MM.1S (cell line): ENCODE measurements around the gene NHLRC3.
"Not testable (repeated sequence)": the region's sequence is repeated elsewhere in the genome, so short reads cannot be mapped to it uniquely, and the experiment has no call there.

Source experiments
- DNase-seq: peaks from one replicate; pipeline ENCODE4 v3.0.0-alpha.2; 2015
- H2AFZ ChIP-seq: fragments of 300-600 bp; sonication (generic); 2 replicates; pipeline ENCODE4 v1.6.0; 2016; ENCODE audit warnings: antibody characterized with exemption, low read length
- H3F3A ChIP-seq: fragments of 300-600 bp; sonication (generic); 2 replicates; pipeline ENCODE4 v1.6.1; 2016; ENCODE audit warnings: mild to moderate bottlenecking, antibody characterized with exemption, low read length, moderate library complexity, mixed read lengths; ENCODE audit not compliant: insufficient read depth
- H3K27ac ChIP-seq: fragments of 300-600 bp; sonication (generic); 2 replicates; pipeline ENCODE4 v1.5.1; 2016; ENCODE audit warnings: mild to moderate bottlenecking, low read length
- H3K27me3 ChIP-seq: fragments of 300-600 bp; sonication (generic); replicated peaks from 2 replicates; pipeline ENCODE4 v1.6.0; 2016; ENCODE audit warnings: low read length; ENCODE audit not compliant: insufficient read depth
- H3K36me3 ChIP-seq: fragments of 300-600 bp; sonication (generic); replicated peaks from 2 replicates; pipeline ENCODE4 v1.6.1; 2016; ENCODE audit warnings: mild to moderate bottlenecking, low read length, mixed read lengths; ENCODE audit not compliant: insufficient read depth
- H3K4me1 ChIP-seq: fragments of 300-600 bp; sonication (generic); 2 replicates; pipeline ENCODE4 v1.6.1; 2016; ENCODE audit warnings: low read length, mixed read lengths
- H3K4me2 ChIP-seq: fragments of 300-600 bp; sonication (generic); 2 replicates; pipeline ENCODE4 v1.6.0; 2016; ENCODE audit warnings: low read depth, low read length
- H3K4me3 ChIP-seq: fragments of 300-600 bp; sonication (generic); 2 replicates; pipeline ENCODE4 v1.5.1; 2016; ENCODE audit warnings: low read length, mixed read lengths
- H3K79me2 ChIP-seq: fragments of 300-600 bp; sonication (generic); 2 replicates; pipeline ENCODE4 v1.6.1; 2016; ENCODE audit warnings: mixed run types, low read length, mixed read lengths
- H3K9ac ChIP-seq: fragments of 300-600 bp; sonication (generic); 2 replicates; pipeline ENCODE4 v1.6.1; 2016; ENCODE audit warnings: low read length, mixed read lengths
- H3K9me2 ChIP-seq: fragments of 300-600 bp; sonication (generic); replicated peaks from 2 replicates; pipeline ENCODE4 v1.6.1; 2016; ENCODE audit warnings: mild to moderate bottlenecking, low read length, mixed read lengths; ENCODE audit not compliant: insufficient read depth
- H3K9me3 ChIP-seq: fragments of 300-600 bp; sonication (generic); replicated peaks from 2 replicates; pipeline ENCODE4 v1.6.1; 2016; ENCODE audit warnings: mild to moderate bottlenecking, low read length, mixed read lengths; ENCODE audit not compliant: insufficient read depth
- H4K20me1 ChIP-seq: fragments of 300-600 bp; sonication (generic); 2 replicates; pipeline ENCODE4 v1.6.1; 2016; ENCODE audit warnings: mild to moderate bottlenecking, low read length, moderate library complexity, mixed read lengths; ENCODE audit not compliant: insufficient read depth
- CTCF ChIP-seq: fragments of 300-600 bp; sonication (generic); IDR thresholded peaks from 2 replicates; pipeline ENCODE4 v1.5.1; 2016; ENCODE audit warnings: antibody characterized with exemption, low read length, mixed read lengths
- EZH2 ChIP-seq: fragments of 300-600 bp; sonication (generic); optimal IDR thresholded peaks from 2 replicates; pipeline ENCODE3; 2017; ENCODE audit warnings: low read depth, mild to moderate bottlenecking, antibody characterized with exemption, low read length, mixed read lengths
- EZH2phosphoT487 ChIP-seq: fragments of 300-600 bp; sonication (generic); IDR thresholded peaks from 2 replicates; pipeline ENCODE4 v1.6.1; 2018; ENCODE audit warnings: antibody characterized with exemption, low read length

NHLRC3 gene

GRCh38 chr13:38998739-38999138 lies 39.5 kb upstream of the NHLRC3 start:
- Histone ChIP-seq H4K20me1 (no peaks in the 10 kb centered on the region), H3F3A (no peaks in the 10 kb centered on the region), H3K27ac (no peak overlapping the region), H3K9me3 (no peaks in the 10 kb centered on the region), H2AFZ (no peak overlapping the region), H3K9me2 (no peaks in the 10 kb centered on the region), H3K4me1 (no peaks in the 10 kb centered on the region), H3K36me3 (no peaks in the 10 kb centered on the region), H3K4me2 (no peak overlapping the region), H3K79me2 (no peaks in the 10 kb centered on the region), H3K27me3 (no peaks in the 10 kb centered on the region), H3K4me3 (no peak overlapping the region), H3K9ac (no peak overlapping the region)
- TF ChIP-seq EZH2phosphoT487 (no peak), CTCF (no peak), EZH2 (no peak)
- no peak for DNase-seq

GRCh38 chr13:39006371-39007111 lies 31.7 kb upstream of the NHLRC3 start:
- not testable (repeated sequence) for H2AFZ ChIP-seq, H3K4me2 ChIP-seq, H3K79me2 ChIP-seq, H3K36me3 ChIP-seq, H3K9me3 ChIP-seq, H3F3A ChIP-seq, H3K27me3 ChIP-seq, H3K4me1 ChIP-seq, H3K9me2 ChIP-seq, H4K20me1 ChIP-seq, DNase-seq, H3K27ac ChIP-seq, H3K4me3 ChIP-seq, H3K9ac ChIP-seq

DNA sequence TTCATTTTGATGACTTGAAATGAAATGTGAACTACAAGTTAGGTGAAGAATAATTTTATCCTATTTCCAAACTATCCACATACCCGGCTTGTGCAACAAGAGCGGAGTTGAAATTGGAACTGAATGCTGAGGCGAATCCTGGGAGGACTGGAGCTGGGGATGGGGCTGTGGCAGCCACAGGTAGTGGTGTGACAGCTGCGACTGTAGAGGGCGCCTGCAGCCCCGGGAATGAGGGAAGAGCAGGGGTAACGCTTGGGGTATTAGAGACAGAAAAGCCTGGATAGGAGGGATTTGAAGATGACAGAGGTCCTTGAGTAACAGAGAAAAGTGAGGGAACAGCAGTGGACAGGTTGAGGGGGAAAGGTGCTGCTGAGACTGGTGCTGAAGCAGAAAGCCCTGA lies 25.6 kb upstream of the NHLRC3 start:
- TF ChIP-seq CTCF, result no peak; the same call in 1 of the 2 replicates
- TF ChIP-seq EZH2phosphoT487, result no peak
- TF ChIP-seq EZH2, result no peak
- no peak overlapping the region for H3K4me2 ChIP-seq
- H3K9ac ChIP-seq, result no peak overlapping the region
- DNase-seq, result no peak
- no peaks in the 10 kb centered on the region for H4K20me1 ChIP-seq
- no peak overlapping the region for H3K27ac ChIP-seq
- no peaks in the 10 kb centered on the region; the same call in 1 of the 2 replicates for H3K36me3 ChIP-seq
- no peaks in the 10 kb centered on the region for H3K4me1 ChIP-seq
- H3K79me2 ChIP-seq, result no peaks in the 10 kb centered on the region
- no peaks in the 10 kb centered on the region for H3K9me3 ChIP-seq
- no peak overlapping the region for H3K4me3 ChIP-seq
- H3F3A ChIP-seq, result no peaks in the 10 kb centered on the region
- H3K9me2 ChIP-seq, result no peaks in the 10 kb centered on the region
- H3K27me3 ChIP-seq, result no peaks in the 10 kb centered on the region
- no peak overlapping the region for H2AFZ ChIP-seq

GRCh38 chr13:39013462-39013861 lies 24.8 kb upstream of the NHLRC3 start:
- DNase-seq, result no peak
- no peaks in the 10 kb centered on the region for H3K79me2 ChIP-seq
- no peaks in the 10 kb centered on the region; the same call in 1 of the 2 replicates for H3K36me3 ChIP-seq
- no peak for TF ChIP-seq CTCF
- TF ChIP-seq EZH2, result no peak
- TF ChIP-seq EZH2phosphoT487, result no peak
- no peak overlapping the region for H3K9ac ChIP-seq
- H3F3A ChIP-seq, result no peaks in the 10 kb centered on the region
- no peaks in the 10 kb centered on the region for H4K20me1 ChIP-seq
- no peaks in the 10 kb centered on the region for H3K27me3 ChIP-seq
- H3K27ac ChIP-seq, result no peak overlapping the region
- no peaks in the 10 kb centered on the region for H3K9me3 ChIP-seq
- no peaks in the 10 kb centered on the region for H3K9me2 ChIP-seq
- H3K4me2 ChIP-seq, result no peak overlapping the region
- H3K4me1 ChIP-seq, result no peaks in the 10 kb centered on the region
- no peak overlapping the region for H3K4me3 ChIP-seq
- no peak overlapping the region for H2AFZ ChIP-seq
